ENCODE data around the gene EIF2S1. TPM values are rescaled to one million over a fixed set of nuclear protein-coding genes. Genes with fewer than 3 reads are reported as not detected.

The EIF2S1 gene
- total and polyA plus RNA-seq, 12 donors: 18.7 to 118 (median 94.3) TPM

DNA sequence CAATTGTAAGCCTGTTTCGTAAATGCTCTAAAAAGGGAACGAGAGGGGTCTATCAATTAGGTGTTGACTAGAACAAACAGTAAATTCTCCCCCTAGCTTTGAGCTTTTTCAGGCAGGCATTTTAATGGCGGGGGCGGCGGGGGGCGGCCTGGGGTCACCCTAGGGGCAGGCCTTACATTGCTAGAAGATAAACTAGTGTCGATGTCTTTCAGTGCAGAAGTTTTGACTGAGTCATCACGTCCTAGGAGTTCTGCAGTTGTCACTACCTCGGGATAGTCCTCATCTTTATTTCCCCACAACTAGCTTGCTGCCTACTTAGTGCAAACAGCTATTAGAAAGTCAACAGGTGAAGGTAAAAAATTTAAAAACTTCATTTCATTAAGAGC is 2.2 kb upstream of the EIF2S1 start:
- ATAC-seq (no peak), DNase-seq (no peak)
- intact Hi-C loops (cut with DNase I): loop anchor here in 2 of 10 donors (5.0 kb wide), 1 partner anchor 116 kb away; the partner anchor contains the start of gene PALS1 (in 2 of the 2)
- no peaks in the 10 kb centered on the region for H3K27me3 ChIP-seq
- H3K4me1 ChIP-seq: peaks cover 14 to 67% (median 53%) of the 10 kb centered on the region in 9 donors
- TF ChIP-seq CTCF (IDR thresholded peaks at IDR 0.05): no peak
- WGBS, 2 donors: 44 to 48% methylated on average over 9 of the region's 9 CpGs
- H3K4me3 ChIP-seq: peak overlapping the region in 6 of 10 donors; percentile 73 to 85 (median 78)
- no peaks in the 10 kb centered on the region for H3K9me3 ChIP-seq
- H3K36me3 ChIP-seq: peaks cover 0 to 22% (median under 1%) of the 10 kb centered on the region in 9 donors
- H3K27ac ChIP-seq: peak overlapping the region in 8 of 10 donors; percentile 20 to 98 (median 66)

- peak overlapping the region; percentile 73 to 98 (median 97) for H3K27ac ChIP-seq
- DNase-seq (peak; percentile 9 to 22), ATAC-seq (peak in 5 of 8 donors; percentile 0 to 12 (median 1))
- H3K4me1 ChIP-seq: peaks cover 14 to 77% (median 65%) of the 10 kb centered on the region in 9 donors
- intact Hi-C loops (cut with DNase I): loop anchor here in 2 of 10 donors (5.0 kb wide), 1 partner anchor 117 kb away; the partner anchor contains the start of gene PALS1 (in 2 of the 2)
- no peaks in the 10 kb centered on the region for H3K27me3 ChIP-seq
- WGBS, 2 donors: 1% methylated on average over 38 of the region's 38 CpGs
- TF ChIP-seq CTCF (IDR thresholded peaks at IDR 0.05): no peak
- no peaks in the 10 kb centered on the region for H3K9me3 ChIP-seq
- H3K36me3 ChIP-seq: peaks cover 0 to 24% (median 0%) of the 10 kb centered on the region in 9 donors
- peak overlapping the region; percentile 69 to 97 (median 78) for H3K4me3 ChIP-seq
Observed at GRCh38 chr14:67358924-67359774, 979 bp upstream of the EIF2S1 start.

DNA sequence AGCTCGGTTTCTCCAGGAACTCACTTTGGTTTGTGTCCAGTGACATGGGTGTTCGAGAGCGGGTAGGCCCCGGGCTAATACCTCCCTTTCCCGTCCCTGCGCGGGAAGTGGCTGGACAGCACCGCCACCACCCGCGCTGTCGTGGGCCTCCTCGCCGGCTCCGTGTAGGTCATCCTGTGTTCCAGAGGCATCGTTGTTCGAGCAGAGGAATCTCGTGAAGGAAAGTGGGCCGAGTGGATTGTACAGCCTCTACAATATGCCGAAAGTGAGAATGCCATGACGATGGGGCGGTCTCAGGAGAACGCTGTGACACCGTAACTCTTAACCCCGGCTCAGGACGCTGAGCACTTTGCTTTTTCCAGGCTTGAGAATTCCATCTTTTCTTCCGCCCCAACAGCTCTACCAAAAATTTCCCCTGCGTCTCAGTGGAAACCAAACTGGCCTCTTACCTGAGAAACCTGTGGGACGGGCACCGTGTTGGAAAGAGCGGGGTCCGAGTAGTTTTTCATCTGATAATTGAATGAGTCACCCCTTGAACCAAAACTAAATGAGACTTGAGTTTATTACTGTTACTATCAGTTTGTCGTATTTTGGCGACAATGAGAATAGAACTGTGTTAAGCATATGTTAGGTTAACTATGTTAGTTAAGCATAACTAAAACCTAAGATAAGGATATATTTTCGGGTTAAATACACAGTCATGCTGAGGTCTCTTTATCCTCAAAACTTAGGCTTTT is 510 bp downstream of the EIF2S1 start:
- no peak for DNase-seq
- Histone ChIP-seq H3K36me3 (peaks cover 0 to 39% (median 11%) of the 10 kb centered on the region in 9 donors), H3K9me3 (no peaks in the 10 kb centered on the region), H3K4me3 (peak overlapping the region; percentile 59 to 97 (median 78)), H3K27me3 (no peaks in the 10 kb centered on the region), H3K4me1 (peaks cover 14 to 83% (median 69%) of the 10 kb centered on the region in 9 donors), H3K27ac (peak overlapping the region; percentile 92 to 98 (median 97))
- WGBS, 2 donors: 2% methylated on average over 34 of the region's 34 CpGs
- intact Hi-C loops (cut with DNase I): loop anchor here in 1 of 10 donors (2.0 kb wide), 1 partner anchor 120 kb away; the partner anchor contains the start of gene PALS1
- TF ChIP-seq CTCF (IDR thresholded peaks at IDR 0.05): no peak
- ATAC-seq: peak; percentile 21 to 70 (median 48)

GRCh38 chr14:67365476-67365875 is 5.3 kb downstream of the EIF2S1 start:
- WGBS, 2 donors: 88 to 95% methylated on average over 4 of the region's 4 CpGs

More at GRCh38 chr14:67365476-67365875, 5.3 kb downstream of the EIF2S1 start:
- Histone ChIP-seq H3K27ac (no peak overlapping the region), H3K4me3 (no peak overlapping the region), H3K36me3 (peaks cover 0 to 87% (median 46%) of the 10 kb centered on the region in 9 donors), H3K27me3 (no peaks in the 10 kb centered on the region), H3K9me3 (no peaks in the 10 kb centered on the region), H3K4me1 (peaks cover 14 to 66% (median 42%) of the 10 kb centered on the region in 9 donors)
- no peak for DNase-seq
- no peak for ATAC-seq
- intact Hi-C loops (cut with DNase I): no loop called here
- TF ChIP-seq CTCF (IDR thresholded peaks at IDR 0.05): no peak
